GM12878 (cell line): ENCODE measurements around the gene ZCCHC2. TPM values are rescaled to one million over a fixed set of nuclear protein-coding genes. Genes with fewer than 3 reads are reported as not detected.

Experiments used
- ATAC-seq: fragments of 200-7000 bp; cut with Tn5 transposase; 3 replicates; pipeline ENCODE4 v1.9.1; 2020; ENCODE audit warnings: mild to moderate bottlenecking, moderate library complexity
- BruUV-seq: library from RNA; stranded (reverse); fragments of 400-500 nt; replicated peaks from 2 replicates; lab custom pipeline; 2021; lab: Mats Ljungman, UMichigan
- CTCF ChIA-PET: fragments of 300-600 bp; sonication (Branson Sonifier 250); formaldehyde crosslinking; extraction: SDS; loops from one replicate; lab custom pipeline; 2021; ENCODE audit warnings: inconsistent platforms; lab: Yijun Ruan, JAX
- POLR2A ChIA-PET: fragments of 350-600 bp; formaldehyde crosslinking; extraction: SDS; loops from one replicate; lab custom pipeline; 2021; ENCODE audit warnings: inconsistent platforms; lab: Charles Lee
- RAD21 ChIA-PET: fragments of 300-600 bp; sonication (Branson Sonifier 250); formaldehyde crosslinking; loops from one replicate; lab custom pipeline; 2023; ENCODE audit warnings: antibody characterized with exemption; ENCODE audit not compliant: unreplicated experiment; lab: Charles Lee
- SMC1A ChIA-PET: fragments of 300-600 bp; sonication (Branson Sonifier 250); formaldehyde crosslinking; loops from one replicate; lab custom pipeline; 2023; ENCODE audit not compliant: unreplicated experiment, uncharacterized antibody; lab: Charles Lee
- DNase-seq: peaks from one replicate; pipeline ENCODE4 v3.0.0-alpha.2; 2011; ENCODE audit warnings: low read depth, low spot score
- FAIRE-seq: peaks from 3 replicates; lab custom pipeline; 2011; peaks lifted over from hg19 to GRCh38; lab: Jason Lieb, UNC
- H2AFZ ChIP-seq: 2 replicates; pipeline ENCODE4 v1.6.0; 2011; ENCODE audit warnings: low read depth, low read length, control low read depth; ENCODE audit not compliant: control insufficient read depth
- H3K27ac ChIP-seq: 2 replicates; pipeline ENCODE4 v1.5.1; 2011; ENCODE audit warnings: control low read depth; ENCODE audit not compliant: control insufficient read depth, insufficient read depth
- H3K27me3 ChIP-seq, 2 experiments: replicated peaks in 1 of 2; 2 replicates each; pipeline versions ENCODE4 v1.6.0 to v1.6.1; 2011; ENCODE audit warnings: low read length in 1 of 2; ENCODE audit not compliant: control insufficient read depth in 2 of 2, insufficient read depth in 2 of 2
- H3K36me3 ChIP-seq, 2 experiments: 2 replicates each; pipeline ENCODE4 v1.5.1; 2011; ENCODE audit warnings: low read length in 1 of 2; ENCODE audit not compliant: control insufficient read depth in 2 of 2, insufficient read depth in 2 of 2
- H3K4me1 ChIP-seq: 2 replicates; pipeline ENCODE4 v1.6.1; 2011; ENCODE audit warnings: mild to moderate bottlenecking, low read length, moderate library complexity, mixed read lengths; ENCODE audit not compliant: control insufficient read depth, insufficient read depth
- H3K4me2 ChIP-seq: 2 replicates; pipeline ENCODE4 v1.6.0; 2011; ENCODE audit warnings: control low read depth; ENCODE audit not compliant: control insufficient read depth, insufficient read depth
- H3K4me3 ChIP-seq: fragments of 200-600 bp; sonication (generic); 2 replicates; pipeline ENCODE4 v1.5.1; 2016
- H3K79me2 ChIP-seq: 2 replicates; pipeline ENCODE4 v1.6.0; 2011; ENCODE audit warnings: low read length; ENCODE audit not compliant: control insufficient read depth, insufficient read depth
- H3K9ac ChIP-seq: 2 replicates; pipeline ENCODE4 v1.8.0; 2011; ENCODE audit warnings: low read length, control low read depth, mixed read lengths; ENCODE audit not compliant: control insufficient read depth, insufficient read depth
- H3K9me3 ChIP-seq: replicated peaks from 3 replicates; pipeline ENCODE4 v1.5.1; 2011; ENCODE audit warnings: mild to moderate bottlenecking, low read length; ENCODE audit not compliant: control insufficient read depth, insufficient read depth
- H4K20me1 ChIP-seq: 2 replicates; pipeline ENCODE4 v1.6.0; 2011; ENCODE audit not compliant: control insufficient read depth, insufficient read depth
- BCL3 ChIP-seq: IDR thresholded peaks from 2 replicates; pipeline ENCODE4 v1.6.1; 2011; ENCODE audit warnings: borderline replicate concordance, low read depth, mild to moderate bottlenecking, moderate library complexity, low read length; ENCODE audit not compliant: insufficient read depth, poor library complexity, severe bottlenecking
- BRCA1 ChIP-seq: IDR thresholded peaks from 2 replicates; pipeline ENCODE4 v1.6.1; 2011; ENCODE audit warnings: low read depth, low read length, improper control_type of control experiment
- CBX5 ChIP-seq: sonication (generic); IDR thresholded peaks from 2 replicates; pipeline ENCODE4 v1.6.1; 2016; ENCODE audit warnings: low read depth, moderate library complexity, mild to moderate bottlenecking, inconsistent platforms
- CREM ChIP-seq: IDR thresholded peaks from 2 replicates; pipeline ENCODE4 v1.6.1; 2014; ENCODE audit warnings: antibody characterized with exemption, low read depth
- EGR1 ChIP-seq, 2 experiments: IDR thresholded peaks; 1 replicate in 1 of 2; 2 replicates in 1 of 2; pipeline ENCODE4 v1.6.1; 2011 to 2012; ENCODE audit warnings: low read depth in 2 of 2, low read length in 2 of 2, borderline replicate concordance in 1 of 2, mild to moderate bottlenecking in 1 of 2, moderate library complexity in 1 of 2
- ELK1 ChIP-seq: IDR thresholded peaks from 2 replicates; pipeline ENCODE4 v1.6.1; 2012; ENCODE audit warnings: low read depth, low read length, improper control_type of control experiment
- FOXM1 ChIP-seq: IDR thresholded peaks from 2 replicates; pipeline ENCODE4 v1.6.1; 2012; ENCODE audit warnings: low read depth, mild to moderate bottlenecking, inconsistent platforms, low read length, moderate library complexity
- RFX5 ChIP-seq: IDR thresholded peaks from 2 replicates; pipeline ENCODE4 v1.6.1; 2011; ENCODE audit warnings: low read depth, low read length, improper control_type of control experiment
- ZBED1 ChIP-seq: IDR thresholded peaks from 2 replicates; pipeline ENCODE4 v1.6.1; 2016; ENCODE audit warnings: borderline replicate concordance
- ZNF217 ChIP-seq: fragments of 450-650 bp; IDR thresholded peaks from 2 replicates; pipeline ENCODE4 v1.6.1; 2017; ENCODE audit warnings: antibody characterized with exemption, mild to moderate bottlenecking
- ZNF274 ChIP-seq: IDR thresholded peaks from one replicate; pipeline ENCODE4 v1.8.0; 2011; ENCODE audit not compliant: insufficient read length, insufficient read depth
- ZNF592 ChIP-seq: fragments of 450-650 bp; IDR thresholded peaks from 2 replicates; pipeline ENCODE4 v1.6.1; 2017; ENCODE audit warnings: mild to moderate bottlenecking, moderate library complexity
- WGBS: methylation state at CpG from one replicate; pipeline ENCODE4 v1.1.6; 2016; ENCODE audit warnings: low lambda C conversion rate; ENCODE audit not compliant: insufficient replicate concordance, insufficient coverage; ENCODE audit errors: missing lambda C conversion rate; 5-methylcytosine and 5-hydroxymethylcytosine counted together
- in situ Hi-C: fragments of 300-500 bp; cut with MboI; formaldehyde crosslinking; loops from 9 replicates; pipeline ENCODE4 v1.14.3; 2018; ENCODE audit warnings: mixed read lengths
- intact Hi-C: fragments of 100-400 bp; cut with micrococcal nuclease; formaldehyde crosslinking; loops from one replicate; pipeline ENCODE4 v1.14.2; 2022; ENCODE audit not compliant: unreplicated experiment
- polyA plus RNA-seq, 11 experiments: library from polyadenylated mRNA; depleted of rRNA in 4 of 11; unstranded in 6 of 11; stranded (reverse) in 5 of 11; fragments of >200 nt; fragmentation: Nextera tagmentation in 4 of 11; fragmentation: Illumina TruSeq in 1 of 11; extraction: Ambion mirVana in 4 of 11; extraction: Trizol in 1 of 11; gene quantifications; 1 replicate in 1 of 11; 2 replicates in 10 of 11; pipeline versions ENCODE4 v1.2.1 to v1.2.3, GENCODE V29; 2011 to 2016; ENCODE audit warnings: inconsistent platforms in 2 of 11, missing spikeins in 2 of 11, low read depth in 1 of 11
- total RNA-seq, 4 experiments: library from RNA; depleted of rRNA in 3 of 4; stranded (reverse); fragments of >200 nt in 3 of 4; fragmentation: Illumina TruSeq in 1 of 4; extraction: Trizol in 1 of 4; gene quantifications; 2 replicates each; pipeline versions ENCODE4 v1.2.1 to v1.2.3, GENCODE V29; 2013 to 2021
- TF ChIP-seq, protein P1 (sequence below): fragments of 450-650 bp; IDR thresholded peaks from 2 replicates; pipeline ENCODE4 v1.6.1; 2014; ENCODE audit warnings: mild to moderate bottlenecking
- TF ChIP-seq, protein P2 (sequence below): IDR thresholded peaks from 2 replicates; pipeline ENCODE4 v1.6.1; 2011; ENCODE audit warnings: mild to moderate bottlenecking, low read depth, low read length, moderate library complexity; ENCODE audit not compliant: insufficient replicate concordance

The ZCCHC2 gene
- total and polyA plus RNA-seq, 10 of the 15 experiments (the other 5 are each of a cell fraction or from before 2014, with no cell fraction given), result 1.7 to 17.4 (median 8.6) TPM

DNA sequence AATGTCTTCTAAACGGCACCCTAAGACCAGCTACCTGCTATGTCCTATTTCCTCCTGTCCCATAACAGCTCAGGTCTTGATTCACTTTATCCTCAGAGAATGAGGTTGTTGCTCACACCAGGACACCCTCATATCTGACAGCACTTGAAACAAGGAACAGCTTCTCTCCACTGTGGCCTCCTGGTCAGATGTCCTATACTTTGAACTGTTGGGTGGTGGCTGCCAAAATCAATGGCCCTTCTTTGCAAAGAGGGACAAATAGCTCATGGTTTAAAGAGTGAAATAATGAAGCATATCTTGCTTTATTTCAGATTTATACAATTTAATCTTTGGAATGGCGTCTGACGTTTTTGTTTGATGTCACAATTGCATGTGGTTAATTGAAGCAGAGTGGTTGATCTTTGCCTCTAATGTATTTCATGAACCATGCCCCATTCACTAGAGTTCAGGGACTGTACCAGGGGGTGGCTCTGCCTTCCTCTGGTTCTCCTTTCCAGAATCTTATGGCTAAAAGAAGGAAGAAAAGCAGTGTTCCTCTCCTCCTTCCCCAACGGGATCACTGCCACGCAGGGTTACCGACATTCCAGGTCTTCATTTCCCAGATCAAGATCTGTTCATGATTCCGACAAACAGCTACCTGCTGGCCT, 24.1 kb upstream of the ZCCHC2 start:
- in situ Hi-C loops, result no loop called here
- no peak for FAIRE-seq
- ChIA-PET SMC1A (no interaction called here), POLR2A (no interaction called here), RAD21 (interaction anchor here (1.1 kb wide), 1 partner anchor 102 kb away, joined by 3 read pairs; no protein-coding TSS in a partner anchor), CTCF (no interaction called here)
- H2AFZ ChIP-seq, result no peak overlapping the region
- H3K9me3 ChIP-seq, result no peaks in the 10 kb centered on the region; the same call in 2 of the 3 replicates
- TF ChIP-seq RFX5 (no peak), ZNF592 (no peak), CBX5 (no peak), ZNF274 (no peak), ZNF217 (no peak), EGR1 (IDR thresholded peaks at IDR 0.05; ENCODE audit: borderline replicate concordance in 1 of 2, low read depth in 2 of 2, low read length in 2 of 2) (no peak), BCL3 (no peak), CREM (no peak), ZBED1 (no peak), BRCA1 (no peak), FOXM1 (no peak), ELK1 (no peak)
- TF ChIP-seq, protein P1, sequence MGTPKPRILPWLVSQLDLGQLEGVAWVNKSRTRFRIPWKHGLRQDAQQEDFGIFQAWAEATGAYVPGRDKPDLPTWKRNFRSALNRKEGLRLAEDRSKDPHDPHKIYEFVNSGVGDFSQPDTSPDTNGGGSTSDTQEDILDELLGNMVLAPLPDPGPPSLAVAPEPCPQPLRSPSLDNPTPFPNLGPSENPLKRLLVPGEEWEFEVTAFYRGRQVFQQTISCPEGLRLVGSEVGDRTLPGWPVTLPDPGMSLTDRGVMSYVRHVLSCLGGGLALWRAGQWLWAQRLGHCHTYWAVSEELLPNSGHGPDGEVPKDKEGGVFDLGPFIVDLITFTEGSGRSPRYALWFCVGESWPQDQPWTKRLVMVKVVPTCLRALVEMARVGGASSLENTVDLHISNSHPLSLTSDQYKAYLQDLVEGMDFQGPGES, result no peak
- TF ChIP-seq, protein P2, sequence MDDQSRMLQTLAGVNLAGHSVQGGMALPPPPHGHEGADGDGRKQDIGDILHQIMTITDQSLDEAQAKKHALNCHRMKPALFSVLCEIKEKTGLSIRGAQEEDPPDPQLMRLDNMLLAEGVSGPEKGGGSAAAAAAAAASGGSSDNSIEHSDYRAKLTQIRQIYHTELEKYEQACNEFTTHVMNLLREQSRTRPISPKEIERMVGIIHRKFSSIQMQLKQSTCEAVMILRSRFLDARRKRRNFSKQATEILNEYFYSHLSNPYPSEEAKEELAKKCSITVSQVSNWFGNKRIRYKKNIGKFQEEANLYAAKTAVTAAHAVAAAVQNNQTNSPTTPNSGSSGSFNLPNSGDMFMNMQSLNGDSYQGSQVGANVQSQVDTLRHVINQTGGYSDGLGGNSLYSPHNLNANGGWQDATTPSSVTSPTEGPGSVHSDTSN, result no peak
- no peaks in the 10 kb centered on the region for H3K4me1 ChIP-seq
- H3K36me3 ChIP-seq, result no peaks in the 10 kb centered on the region
- no peak overlapping the region for H3K4me3 ChIP-seq
- intact Hi-C loops, result no loop called here
- no peaks in the 10 kb centered on the region for H3K79me2 ChIP-seq
- H4K20me1 ChIP-seq, result no peaks in the 10 kb centered on the region
- H3K27ac ChIP-seq, result no peak overlapping the region
- WGBS, result 66% methylated on average over 7 of the region's 7 CpGs
- ATAC-seq, result no peak
- H3K4me2 ChIP-seq, result no peak overlapping the region
- H3K9ac ChIP-seq, result no peak overlapping the region
- no TSS peak for BruUV-seq
- peaks cover 0 to 4% of the 10 kb centered on the region in 2 experiments; a peak in 3 of 4 replicates for H3K27me3 ChIP-seq
- no peak for DNase-seq
